Measurements from ENCODE around the gene ADD1.

Gene ADD1

DNA sequence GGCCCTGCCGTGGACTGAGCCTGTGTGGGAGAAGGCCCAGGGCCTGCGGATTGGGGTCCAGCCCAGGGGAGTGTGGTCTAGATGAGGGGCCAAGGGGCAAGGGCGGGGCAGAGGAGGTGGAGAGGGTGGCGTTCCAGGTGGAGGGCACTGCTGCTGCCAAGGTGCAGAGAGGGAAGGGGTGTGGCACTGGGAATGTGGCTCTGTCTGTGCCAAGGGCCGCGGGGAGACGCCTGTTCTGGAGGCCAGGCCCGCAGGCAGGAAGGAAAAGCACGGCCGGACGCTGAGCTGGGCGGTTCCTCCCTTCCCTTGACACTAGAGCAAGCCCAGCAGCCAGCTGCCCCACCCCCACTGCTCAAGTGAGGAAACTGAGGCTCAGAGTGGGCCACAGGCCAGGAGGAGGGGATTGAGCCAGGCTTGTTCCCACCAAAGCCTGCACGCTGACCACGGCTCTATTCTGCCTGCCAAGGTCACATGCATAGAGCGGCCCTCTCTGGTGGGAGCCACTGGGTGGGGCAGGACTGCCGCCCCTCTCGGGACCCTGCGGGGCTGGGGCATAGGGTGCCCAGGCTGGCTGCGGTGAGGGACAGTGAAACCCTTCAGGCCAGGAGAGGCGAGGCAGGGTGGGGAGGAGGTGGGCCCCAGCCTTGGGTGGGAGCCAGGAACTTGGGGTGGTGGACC lies 37.8 kb upstream of the ADD1 start:
- DNase-seq, result no peak

DNA sequence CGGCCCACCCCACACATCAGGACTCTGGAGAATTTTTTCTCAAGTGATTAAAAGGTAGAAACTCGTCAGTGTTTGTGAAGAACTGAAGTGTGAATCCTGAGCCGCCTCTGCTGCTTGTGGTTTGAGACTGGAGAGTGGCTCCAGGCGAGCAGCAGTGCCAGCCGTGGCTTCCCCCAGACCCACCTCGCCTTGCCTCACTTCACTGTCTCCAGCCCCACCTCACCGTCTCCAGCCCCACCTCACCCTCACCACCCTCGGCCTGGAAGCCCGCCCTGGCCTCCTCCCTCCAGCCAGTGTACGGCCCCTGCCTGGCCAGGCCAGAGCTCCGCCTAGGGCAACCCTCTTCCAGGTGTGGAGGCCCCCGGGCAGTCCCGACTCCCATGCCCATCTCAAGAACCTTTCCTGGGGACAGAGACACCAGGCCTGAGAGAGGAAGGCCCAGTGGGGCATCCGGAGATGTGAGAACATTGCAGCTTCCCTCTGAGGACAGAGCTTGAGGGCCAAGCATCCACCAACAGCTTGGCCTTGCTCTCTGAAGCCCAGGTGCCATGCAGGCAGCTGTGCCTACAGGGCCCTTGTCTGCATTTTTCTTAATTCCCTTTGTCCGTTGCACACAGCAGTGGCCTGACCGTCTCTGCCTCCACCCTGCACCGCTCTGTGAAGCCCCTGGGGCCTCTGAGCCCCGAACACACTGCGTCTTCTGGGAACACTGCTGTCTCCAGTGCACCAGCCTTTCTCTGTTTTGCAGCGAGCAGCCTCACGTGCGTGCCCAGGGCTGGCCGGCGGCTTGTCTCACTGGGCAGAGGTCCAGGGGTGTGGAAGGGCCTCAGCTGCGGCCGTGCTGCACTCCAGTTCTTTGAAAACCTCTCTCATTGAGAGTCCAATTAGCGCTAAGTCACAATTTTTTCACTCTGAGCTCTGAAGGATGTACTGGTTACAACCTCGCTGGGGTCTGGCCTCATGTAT lies 37.0 kb upstream of the ADD1 start:
- no peak for DNase-seq

DNA sequence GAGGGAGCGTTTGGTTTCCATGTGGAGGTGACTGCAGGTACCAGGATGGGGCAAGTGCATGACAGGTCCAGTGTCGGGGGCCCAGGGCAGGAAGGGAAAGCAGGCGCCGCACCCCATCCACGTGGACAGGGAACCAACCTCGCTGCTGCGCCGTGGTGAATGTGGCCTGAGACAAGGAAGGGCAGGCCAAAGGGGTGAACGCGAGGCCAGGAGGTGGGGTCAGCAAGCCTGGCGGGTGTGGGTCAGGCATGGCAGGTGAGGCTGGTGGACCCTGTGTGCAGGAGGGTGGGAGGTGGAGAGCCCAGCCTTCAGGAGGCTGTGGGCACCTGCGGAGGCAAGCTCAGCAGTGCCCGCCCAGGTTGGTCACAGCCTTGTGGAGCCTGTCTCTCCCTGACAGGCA lies 36.1 kb upstream of the ADD1 start:
- no peak for DNase-seq

DNA sequence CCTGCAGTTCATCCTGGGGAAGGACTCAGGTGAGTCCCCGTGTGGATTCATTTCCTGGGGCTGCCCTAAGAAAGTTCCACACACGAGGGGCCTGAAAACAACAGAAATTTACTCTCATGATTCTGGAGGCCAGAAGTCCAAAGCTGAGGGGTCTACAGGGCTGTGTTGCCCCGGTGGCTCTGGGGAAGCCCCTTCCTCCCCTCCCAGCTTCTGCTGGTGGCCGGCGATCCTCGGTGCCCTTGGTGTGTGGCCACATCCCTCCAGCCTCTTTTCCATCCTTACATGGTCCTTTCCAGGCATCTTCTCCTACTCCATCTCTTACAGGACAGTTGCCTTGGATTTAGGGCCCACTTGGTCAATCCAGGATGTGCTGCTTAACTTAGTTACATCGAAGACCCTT lies 35.6 kb upstream of the ADD1 start:
- DNase-seq, result no peak

DNA sequence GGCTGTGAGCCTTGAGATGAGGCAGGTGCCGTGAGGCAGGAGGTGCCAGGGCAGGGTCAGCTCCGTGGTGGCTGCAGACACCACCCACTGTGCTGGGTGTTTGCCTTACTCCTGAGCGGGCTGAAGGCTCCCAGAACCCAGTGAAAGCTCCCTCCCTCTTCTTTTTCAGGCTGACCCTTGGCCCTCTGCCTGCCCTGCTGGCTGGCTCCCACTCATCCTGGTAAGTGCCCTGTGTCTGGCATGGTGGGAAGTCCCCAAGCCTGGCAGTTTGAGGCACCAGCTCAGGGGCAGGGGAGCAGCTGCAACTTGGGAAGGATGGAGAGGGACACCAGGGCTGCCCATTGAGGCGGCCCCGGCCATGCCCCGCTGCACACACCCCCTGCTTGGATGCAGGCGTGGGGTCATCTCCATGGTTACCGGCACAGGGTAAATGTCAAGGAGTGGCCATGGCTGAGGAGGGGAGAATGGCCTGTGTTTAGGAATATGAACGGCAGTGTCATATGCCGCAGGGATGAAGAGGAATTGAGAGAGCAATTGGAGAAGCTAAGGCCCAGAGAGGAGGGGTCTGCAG lies 33.9 kb upstream of the ADD1 start:
- DNase-seq, result no peak

DNA sequence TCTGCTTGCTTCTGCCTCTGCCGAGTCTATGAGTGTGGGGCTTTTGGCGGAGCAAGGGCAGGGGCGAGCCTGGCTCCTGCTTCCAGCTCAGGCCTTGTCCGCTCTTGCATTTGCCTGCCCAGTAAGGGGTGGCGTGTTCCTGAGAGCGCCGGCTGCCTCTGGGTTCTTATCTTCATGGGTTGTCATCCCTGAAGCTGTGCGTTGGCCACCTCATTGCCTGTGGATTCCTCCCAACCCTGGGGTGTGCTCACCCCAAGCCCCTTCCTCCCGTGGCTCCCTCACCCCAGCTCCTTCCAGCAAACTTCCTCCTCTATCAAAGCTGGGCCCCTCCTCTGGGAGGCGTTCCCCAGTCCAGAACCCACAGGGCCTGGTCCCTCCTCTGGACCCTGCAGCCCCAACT lies 33.3 kb upstream of the ADD1 start:
- DNase-seq, result no peak

DNA sequence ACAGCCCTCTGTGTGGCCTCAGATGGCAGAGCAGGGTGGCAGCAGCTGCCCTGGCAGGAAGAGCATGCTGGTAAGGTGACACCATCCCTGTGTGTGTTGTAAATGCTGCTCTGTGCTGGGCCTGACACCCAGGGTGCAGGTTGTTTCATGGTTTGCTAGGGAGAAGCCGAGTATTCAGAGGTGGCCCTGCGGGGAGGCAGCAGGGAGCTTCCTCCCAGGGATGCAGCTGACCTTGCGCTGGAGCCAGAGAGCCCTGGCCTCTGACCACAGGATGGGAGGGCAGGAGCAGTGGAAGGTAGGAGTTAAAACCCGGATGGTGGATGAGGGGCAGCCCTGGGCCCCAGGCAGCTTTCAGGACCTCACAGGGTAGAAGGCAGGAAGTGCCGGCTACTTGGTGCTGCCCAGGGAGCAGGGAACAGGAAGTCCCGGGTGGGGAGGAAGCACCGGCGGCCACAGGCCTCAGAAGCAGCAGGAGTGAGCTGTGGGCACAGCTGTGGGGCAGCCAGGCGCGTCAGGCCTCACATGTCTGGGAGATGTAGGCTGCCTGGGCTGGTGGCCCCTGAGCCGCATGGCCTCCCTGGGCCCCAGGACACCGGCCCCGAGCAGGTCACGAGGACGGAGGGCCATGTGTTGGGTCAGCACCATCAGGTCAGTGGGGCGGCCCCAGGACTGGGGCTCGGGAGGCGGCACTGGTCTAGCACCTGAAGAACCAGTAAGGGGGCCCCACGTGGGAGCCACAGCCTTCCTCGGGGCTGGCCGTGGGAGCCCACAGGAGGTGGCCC lies 31.6 kb upstream of the ADD1 start:
- DNase-seq, result peak; percentile 73

DNA sequence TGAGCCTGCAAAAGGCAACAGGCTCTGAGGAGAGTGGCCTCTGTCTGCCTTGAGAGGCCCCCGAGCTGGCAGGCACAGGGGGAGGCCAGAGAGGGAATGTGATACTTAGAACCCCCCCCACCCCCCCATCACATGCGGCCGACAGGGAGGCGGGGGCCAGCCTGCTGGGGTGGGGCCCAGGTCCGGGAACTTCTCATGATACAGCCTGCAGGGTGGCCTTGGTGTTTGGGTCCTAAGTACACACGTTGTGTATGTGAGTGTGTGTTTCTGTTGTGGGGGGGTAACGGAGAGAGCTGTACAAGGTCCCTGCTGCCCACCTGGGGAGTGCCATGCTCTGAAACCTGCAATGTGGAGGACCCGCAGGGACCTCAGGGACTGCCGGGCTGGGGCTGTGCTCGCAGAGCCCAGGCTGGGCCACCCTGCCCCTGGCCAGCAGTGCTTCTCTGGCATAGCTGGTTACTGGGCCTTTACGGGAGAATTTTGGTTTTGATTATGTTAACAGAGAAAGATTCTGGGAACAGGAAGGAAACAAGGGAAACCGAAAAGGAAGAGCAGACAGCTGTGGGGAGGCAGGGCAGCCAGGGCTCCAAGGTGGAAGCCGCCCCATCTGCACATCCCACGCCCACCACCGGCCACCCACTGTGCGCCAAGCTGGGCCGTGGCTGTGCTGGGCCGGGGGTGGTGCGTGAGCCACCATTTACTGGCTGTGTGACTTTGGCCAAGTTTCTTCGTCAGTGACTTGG lies 30.9 kb upstream of the ADD1 start:
- peak; percentile 18 for DNase-seq

DNA sequence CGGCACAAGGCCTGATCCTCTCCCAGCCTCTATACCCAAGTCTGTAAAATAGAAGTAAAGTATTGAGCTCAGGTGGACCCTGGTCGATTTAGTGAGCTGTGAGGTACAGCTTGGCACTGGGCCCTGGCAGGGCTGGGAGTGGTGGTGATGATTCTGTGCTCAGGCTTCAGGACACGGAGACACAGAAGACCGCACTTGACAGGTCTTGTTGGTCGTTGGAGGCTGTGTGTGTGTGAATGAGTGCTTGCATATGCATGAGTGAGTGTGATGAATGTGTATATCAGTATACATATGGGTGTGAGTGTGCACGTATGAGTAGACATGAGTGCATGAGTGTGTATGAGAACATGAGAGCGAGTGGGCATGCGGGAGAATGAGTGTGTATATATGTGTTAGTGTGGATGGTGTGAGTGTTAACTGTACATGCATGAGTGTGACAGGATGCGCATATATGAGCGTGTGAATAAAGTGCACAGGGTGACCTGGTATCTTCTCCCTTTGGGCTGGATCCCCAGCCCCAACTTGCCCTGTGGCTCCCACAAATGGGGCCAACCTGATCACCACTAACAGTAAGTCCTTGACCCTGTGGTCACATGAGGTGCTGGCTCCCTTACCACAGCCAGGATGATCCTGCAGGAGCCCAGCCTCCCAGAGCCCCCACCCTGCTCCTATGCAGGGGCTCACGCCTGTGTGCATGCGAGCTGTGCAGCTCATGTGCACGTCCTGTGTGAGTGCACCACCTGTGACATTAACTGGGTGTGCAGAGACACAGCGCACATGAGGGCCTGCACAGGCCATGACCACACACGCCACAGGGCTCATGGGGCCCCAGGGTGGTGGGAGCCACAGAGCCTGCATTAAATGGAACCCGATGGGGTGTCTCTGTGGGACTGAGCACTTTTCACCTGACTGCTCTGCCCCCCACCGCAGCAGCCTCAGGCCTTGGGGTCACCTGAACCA lies 29.9 kb upstream of the ADD1 start:
- no peak for DNase-seq

DNA sequence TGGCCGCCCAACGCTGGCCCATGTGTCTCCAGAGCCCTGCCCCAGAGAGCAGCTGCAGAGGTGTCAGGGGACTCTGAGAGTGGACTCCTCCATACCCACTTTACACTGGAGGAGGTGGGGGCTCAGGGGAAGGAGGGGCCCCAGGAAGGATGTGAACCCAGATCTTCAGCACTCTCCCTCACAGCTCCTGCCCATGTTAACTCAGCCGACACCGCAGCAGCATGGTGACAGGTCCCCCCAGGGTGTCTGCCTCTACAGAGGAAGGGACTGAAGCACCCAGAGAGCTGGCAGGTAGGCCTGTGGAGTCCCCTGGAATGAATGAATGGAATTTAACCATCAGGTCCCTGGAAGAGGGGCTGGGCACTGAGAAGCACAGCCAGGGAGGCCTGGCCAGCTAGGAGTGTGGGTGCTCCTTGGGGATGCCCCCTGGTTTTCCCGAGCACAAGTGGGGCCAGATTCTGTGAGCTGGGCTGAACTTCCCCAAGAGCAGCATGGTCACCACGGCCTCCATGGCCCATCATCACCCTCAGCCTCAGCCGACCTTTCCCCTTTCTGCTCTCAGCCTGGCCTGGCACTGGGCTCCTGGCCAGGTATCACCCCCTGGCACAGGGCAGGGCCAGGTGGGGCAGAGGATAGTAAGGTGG lies 28.9 kb upstream of the ADD1 start:
- DNase-seq, result no peak

DNA sequence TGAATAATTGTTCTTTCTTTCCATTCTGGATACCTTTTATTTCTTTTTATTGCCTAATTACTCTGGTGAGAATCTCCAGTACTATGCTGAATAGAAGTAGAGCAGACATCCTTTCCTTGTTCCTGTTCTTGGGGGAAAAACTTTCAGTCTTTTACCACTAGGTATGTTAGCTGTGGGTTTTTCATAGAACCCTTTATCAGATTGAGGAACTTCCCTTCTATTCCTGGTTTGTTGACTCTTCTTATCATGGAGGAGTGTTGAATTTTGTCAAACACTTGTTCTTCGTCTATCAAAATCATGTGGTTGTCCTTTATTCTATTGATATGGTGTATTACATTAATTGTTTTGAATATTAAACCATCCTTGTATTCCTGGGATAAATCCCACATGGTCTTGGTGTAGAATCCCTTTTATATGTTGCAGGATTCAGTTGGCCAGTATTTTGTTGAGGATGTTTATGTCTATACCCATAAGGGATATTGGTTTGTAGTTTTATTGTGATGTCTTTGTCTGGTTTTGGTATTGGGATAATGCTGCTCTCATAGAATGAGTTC lies 27.2 kb upstream of the ADD1 start:
- no peak for DNase-seq

DNA sequence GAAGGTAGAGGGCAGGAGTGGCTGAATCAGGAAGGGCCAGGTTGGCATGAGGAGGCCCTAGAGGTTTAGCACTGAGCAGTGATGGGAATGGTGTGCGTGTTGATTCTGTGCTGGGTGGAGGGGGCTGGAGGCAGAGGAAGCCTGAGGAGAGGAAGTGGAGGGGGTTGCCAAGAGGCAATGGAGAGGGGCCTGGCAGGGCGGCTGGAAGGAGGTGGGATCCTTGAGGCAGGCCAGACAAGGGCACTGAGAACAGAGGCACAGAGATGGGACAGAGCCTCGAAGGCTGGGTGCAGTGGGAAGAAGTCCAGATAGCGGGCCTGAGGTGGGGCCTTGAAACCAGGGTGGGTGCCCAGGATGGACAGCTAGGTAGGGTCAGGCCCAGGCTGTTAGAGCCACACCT lies 26.5 kb upstream of the ADD1 start:
- DNase-seq, result no peak

DNA sequence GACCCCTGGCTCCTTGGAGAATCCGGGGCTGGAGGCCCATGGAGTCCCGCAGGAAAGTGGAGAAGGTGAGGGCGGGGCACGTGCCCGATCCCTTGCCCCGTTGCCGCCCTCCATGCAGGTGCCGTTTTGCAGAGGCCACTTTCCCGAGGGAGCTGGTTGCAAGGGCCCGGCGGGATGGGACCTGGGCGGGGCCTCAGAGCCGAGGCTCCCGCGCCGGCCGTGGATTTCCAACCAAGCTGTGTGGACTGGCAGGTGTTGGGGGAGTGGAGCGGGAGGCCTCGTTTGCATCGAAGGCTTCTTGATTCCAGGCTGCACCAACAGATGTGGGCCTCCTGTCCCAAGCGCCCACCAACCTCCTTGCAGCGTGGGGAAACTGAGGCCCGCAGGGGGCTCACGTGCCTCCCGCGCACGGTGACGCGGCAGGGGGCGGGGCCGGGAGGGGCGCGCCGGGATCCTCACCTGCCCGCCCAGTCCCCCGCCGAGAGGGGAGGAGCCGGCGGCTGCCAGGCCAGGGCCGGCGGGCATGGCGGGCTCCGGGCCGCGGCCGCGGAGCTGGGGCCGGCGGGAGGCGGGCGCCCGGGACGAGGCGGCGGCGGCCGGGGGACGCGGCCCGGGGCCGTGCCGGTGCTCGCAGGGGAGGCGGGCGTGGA lies 25.8 kb upstream of the ADD1 start:
- DNase-seq, result peak; percentile 60

DNA sequence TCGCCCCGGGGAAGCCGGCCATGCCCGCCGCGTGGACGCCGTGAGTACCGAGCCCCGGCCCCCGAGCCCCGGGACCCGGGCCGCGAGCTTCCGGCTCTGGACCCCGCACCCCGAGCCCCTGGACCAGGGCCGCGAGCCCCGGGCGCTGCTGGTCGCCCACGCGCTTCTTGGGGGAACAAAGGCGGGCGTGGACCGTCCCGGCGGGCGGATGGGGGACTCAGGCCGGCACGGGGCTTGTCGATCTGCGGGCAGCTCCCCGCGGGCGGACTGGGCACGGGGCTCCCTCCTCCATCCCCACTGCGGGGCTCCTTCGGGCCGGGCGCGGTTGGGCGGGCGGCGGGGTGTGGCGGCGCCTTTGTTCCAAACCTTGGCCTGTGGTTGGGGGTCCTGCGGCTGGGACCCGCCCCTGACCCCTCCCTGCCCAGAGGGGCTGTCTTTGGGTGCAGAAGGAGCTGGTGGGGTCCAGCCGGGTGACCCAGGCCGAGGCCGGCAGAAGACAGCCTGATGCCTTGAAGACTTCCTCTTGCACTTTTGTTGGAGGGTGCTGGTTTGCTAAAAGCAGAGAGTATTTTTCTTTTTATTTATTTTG lies 25.2 kb upstream of the ADD1 start:
- DNase-seq, result no peak

DNA sequence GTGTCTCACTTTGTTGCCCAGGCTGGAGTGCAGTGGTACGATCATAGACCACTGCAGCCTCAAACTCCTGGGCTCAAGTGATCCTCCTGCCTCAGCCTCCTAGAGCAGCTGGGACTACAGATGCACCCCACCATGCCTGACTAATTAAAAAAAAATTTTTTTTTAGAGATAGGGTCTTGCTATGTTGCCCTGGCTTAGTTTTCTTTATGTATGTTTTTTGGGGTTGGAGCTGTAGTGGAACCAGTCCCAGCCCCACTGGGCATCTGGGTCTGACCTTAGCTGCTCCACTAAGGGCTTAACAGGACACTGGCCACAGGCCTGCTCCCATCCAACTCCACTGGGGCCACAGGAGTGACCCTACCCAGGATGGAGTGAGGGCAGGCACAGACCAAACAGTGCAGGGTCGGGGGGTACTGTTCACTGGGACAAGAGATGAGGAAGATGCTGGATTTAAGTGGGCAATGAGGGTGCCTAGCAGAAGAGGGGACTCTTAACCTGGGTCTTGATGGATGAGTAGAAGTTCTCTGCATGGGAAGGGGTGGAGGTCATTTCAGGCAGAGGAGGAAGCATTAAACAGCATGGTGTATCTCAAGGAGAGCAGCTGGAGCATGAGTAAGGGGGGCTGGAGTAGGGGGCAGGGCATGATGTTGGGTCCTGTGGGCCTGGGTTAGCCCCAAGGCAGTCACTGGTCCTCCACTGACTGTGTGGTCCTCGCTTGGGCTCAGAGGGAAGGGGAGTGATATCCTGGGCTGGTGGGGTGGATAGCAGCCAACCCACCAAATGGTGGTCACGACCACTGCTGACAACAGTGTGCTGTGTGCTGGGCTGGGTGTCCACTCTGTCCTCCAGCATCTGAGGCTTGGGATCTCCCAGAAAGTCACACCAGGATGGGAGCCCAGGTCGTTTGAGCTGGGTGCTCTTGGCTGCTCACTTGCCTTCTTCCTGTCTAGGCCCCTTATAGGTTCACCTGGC lies 24.1 kb upstream of the ADD1 start:
- no peak for DNase-seq

DNA sequence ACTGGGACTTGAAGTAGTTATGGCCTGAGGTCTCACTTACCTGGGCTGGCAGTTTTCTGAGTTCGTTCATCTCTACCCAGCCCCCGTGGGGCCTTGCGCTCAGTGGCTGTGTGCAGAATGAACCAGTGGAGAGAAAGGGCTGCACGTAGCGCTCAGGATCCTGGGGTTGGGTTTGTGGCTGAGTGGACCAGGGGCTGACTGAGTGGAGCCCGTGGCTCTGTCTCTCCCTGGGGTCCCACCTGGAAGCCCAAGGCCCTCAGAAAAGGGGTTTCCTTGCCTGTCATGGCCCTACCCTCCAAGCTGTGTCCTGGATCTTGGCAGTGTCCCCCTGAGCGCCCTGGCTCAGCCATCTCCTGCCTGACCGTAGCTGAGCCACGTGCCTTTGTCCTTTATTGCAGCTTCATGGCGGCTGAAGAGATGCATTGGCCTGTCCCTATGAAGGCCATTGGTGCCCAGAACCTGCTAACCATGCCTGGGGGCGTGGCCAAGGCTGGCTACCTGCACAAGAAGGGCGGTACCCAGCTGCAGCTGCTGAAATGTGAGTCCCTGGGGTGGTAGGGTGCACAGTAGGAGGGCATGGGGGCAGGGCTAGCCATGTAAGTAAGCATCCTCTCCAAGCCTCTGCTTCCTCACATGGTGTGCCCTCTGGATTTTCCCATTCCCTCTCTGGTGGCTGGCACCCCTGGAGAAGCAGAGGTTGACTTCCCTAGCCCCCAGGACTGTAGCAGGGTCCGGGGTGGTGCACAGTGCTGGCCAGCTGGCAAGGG lies 23.2 kb upstream of the ADD1 start:
- DNase-seq, result no peak
